ENCODE results near the gene SLCO3A1. TPM values are rescaled to one million over a fixed set of nuclear protein-coding genes. Genes with fewer than 3 reads are reported as not detected.

SLCO3A1 gene
- total and polyA plus RNA-seq, 8 donors, result 2.4 to 38.8 (median 7.7) TPM

DNA sequence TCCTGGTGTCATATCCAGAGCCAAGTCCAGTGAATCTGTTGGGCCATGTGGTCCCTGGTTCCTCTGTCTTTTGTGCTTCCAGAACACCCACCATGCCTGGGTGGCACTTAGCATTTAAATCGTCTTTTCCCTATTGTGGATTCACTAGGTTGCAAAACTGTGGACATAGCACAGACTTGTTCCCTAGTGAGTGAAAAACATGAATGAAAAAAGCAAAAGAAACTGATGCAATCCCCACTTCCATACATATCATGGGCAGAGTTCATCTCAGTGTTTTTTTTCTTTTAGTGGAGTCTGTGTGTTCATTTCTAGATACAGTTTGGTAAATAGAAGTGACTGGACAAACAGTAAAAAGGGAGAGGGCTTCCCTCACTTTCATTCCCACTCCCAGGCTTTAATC lies 170.5 kb downstream of the SLCO3A1 start:
- TF ChIP-seq EP300 (IDR thresholded peaks at IDR 0.05) (no peak), POLR2A (IDR thresholded peaks at IDR 0.05) (no peak), POLR2AphosphoS5 (IDR thresholded peaks at IDR 0.05) (no peak), CTCF (IDR thresholded peaks at IDR 0.05) (no peak)
- Histone ChIP-seq H3K9me3 (no peaks in the 10 kb centered on the region), H3K36me3 (no peaks in the 10 kb centered on the region), H3K27me3 (no peaks in the 10 kb centered on the region), H3K27ac (no peak overlapping the region), H3K4me3 (no peak overlapping the region), H3K4me1 (peaks cover 0 to 16% (median 9%) of the 10 kb centered on the region in 4 donors)
- 62 to 85% (median 71%) methylated on average over 1 of the region's 1 CpG for WGBS, 5 donors
- no peak for DNase-seq
- intact Hi-C loops (cut with DNase I; ENCODE audit: low total_unique reads), result no loop called here

DNA sequence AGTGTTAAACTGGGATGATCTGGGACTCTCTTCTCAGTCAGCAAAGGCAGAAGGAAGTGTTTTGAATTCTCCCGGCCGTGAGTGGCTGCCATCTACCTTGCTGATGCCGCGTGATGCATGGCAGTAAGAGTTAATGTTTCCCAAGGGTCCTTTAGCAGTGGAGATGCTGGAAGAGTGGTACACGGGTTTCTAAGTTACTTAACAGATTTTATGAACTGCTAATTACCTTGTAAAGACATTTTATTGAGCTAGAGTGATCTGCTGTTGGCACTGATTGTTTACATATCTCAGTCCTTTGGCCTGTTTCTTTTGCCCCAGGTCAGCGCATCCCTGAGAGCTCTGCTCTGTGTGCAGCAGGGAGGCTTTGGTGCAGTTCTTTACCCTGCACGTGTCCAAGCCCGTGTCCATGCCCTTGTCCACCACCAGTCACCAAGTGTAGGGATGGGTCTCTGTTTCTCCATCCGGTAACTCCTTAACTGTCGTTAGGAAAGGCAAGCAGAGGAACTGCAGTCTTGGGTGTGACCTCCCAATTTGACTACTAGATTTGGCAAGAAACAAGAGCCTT lies 172.3 kb downstream of the SLCO3A1 start:
- Histone ChIP-seq H3K4me1 (peaks cover 0 to 22% (median 14%) of the 10 kb centered on the region in 4 donors), H3K27me3 (no peaks in the 10 kb centered on the region), H3K4me3 (no peak overlapping the region), H3K9me3 (no peaks in the 10 kb centered on the region), H3K27ac (no peak overlapping the region), H3K36me3 (no peaks in the 10 kb centered on the region)
- TF ChIP-seq EP300 (IDR thresholded peaks at IDR 0.05) (no peak), CTCF (IDR thresholded peaks at IDR 0.05) (no peak), POLR2A (IDR thresholded peaks at IDR 0.05) (no peak), POLR2AphosphoS5 (IDR thresholded peaks at IDR 0.05) (no peak)
- DNase-seq, result no peak
- intact Hi-C loops (cut with DNase I; ENCODE audit: low total_unique reads), result no loop called here
- WGBS, 5 donors, result 75 to 85% (median 77%) methylated on average over 10 of the region's 10 CpGs

GRCh38 chr15:92028389-92028724 lies 174.8 kb downstream of the SLCO3A1 start:
- TF ChIP-seq POLR2A (IDR thresholded peaks at IDR 0.05) (no peak), EP300 (IDR thresholded peaks at IDR 0.05) (no peak), CTCF (IDR thresholded peaks at IDR 0.05) (no peak)
- Histone ChIP-seq H3K27me3 (no peaks in the 10 kb centered on the region), H3K27ac (peak overlapping the region in 3 of 5 donors; percentile 61 to 66 (median 61)), H3K9me3 (no peaks in the 10 kb centered on the region), H3K36me3 (no peaks in the 10 kb centered on the region), H3K4me3 (no peak overlapping the region), H3K4me1 (peaks cover 0 to 22% (median 11%) of the 10 kb centered on the region in 4 donors)
- 66 to 86% (median 70%) methylated on average over 4 of the region's 4 CpGs for WGBS, 5 donors
- intact Hi-C loops (cut with DNase I; ENCODE audit: low total_unique reads), result no loop called here
- DNase-seq, result no peak

DNA sequence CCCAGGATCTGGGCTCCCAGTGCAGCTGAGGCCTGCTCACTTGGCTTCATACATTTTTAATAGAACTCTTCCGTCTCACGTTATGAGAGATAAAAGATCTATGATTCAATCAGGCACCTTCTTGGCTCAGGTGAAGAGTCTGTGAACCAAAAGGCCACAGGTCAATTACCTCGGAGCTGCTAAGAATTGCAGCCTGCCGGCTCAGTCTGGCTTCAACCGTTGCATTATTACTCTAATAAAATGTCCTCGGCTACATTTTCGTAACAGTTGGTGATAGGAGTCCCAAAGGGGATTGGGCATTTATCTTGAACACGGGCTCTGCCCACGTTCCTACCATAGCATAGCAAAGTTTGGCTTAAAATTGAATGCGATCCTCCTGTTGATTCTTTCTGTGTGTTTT lies 176.3 kb downstream of the SLCO3A1 start:
- no peaks in the 10 kb centered on the region for H3K36me3 ChIP-seq
- no peaks in the 10 kb centered on the region for H3K27me3 ChIP-seq
- no peaks in the 10 kb centered on the region for H3K9me3 ChIP-seq
- peak overlapping the region in 4 of 5 donors; percentile 24 to 66 (median 61) for H3K27ac ChIP-seq
- no peak for DNase-seq
- WGBS, 5 donors, result 71 to 86% (median 72%) methylated on average over 10 of the region's 10 CpGs
- peaks cover 0 to 22% (median 11%) of the 10 kb centered on the region in 4 donors for H3K4me1 ChIP-seq
- H3K4me3 ChIP-seq, result no peak overlapping the region
- TF ChIP-seq POLR2AphosphoS5 (IDR thresholded peaks at IDR 0.05) (no peak), POLR2A (IDR thresholded peaks at IDR 0.05) (no peak), EP300 (IDR thresholded peaks at IDR 0.05) (no peak), CTCF (IDR thresholded peaks at IDR 0.05) (no peak)
- intact Hi-C loops (cut with DNase I; ENCODE audit: low total_unique reads), result no loop called here
